Tibial artery (tissue), 4 donors: ENCODE data around the gene PHF21A.
"Not testable (repeated sequence)": the region's sequence is repeated elsewhere in the genome, so short reads cannot be mapped to it uniquely, and the experiment has no call there.

ENCODE experiments used
- DNase-seq, 2 donors: peaks; one replicate each; pipeline ENCODE4 v3.0.0-alpha.2; 2019
- H3K27ac ChIP-seq, 2 donors: fragments of 200-600 bp; sonication (generic) in 1 of 2; 1 replicate in 1 of 2; 2 replicates in 1 of 2; pipeline ENCODE4 v1.5.1; 2018 to 2019; ENCODE audit warnings: mild to moderate bottlenecking in 1 of 2
- H3K27me3 ChIP-seq, 2 donors: fragments of 200-600 bp; sonication (generic) in 1 of 2; one replicate each; pipeline versions ENCODE4 v1.5.1 to v1.6.0; 2016 to 2019
- H3K36me3 ChIP-seq, 3 donors: fragments of 200-600 bp; sonication (generic) in 2 of 3; one replicate each; pipeline ENCODE4 v1.5.1; 2016 to 2019; ENCODE audit warnings: mild to moderate bottlenecking in 2 of 3
- H3K4me1 ChIP-seq, 4 donors: fragments of 200-600 bp; sonication (generic) in 2 of 4; 1 replicate in 3 of 4; 2 replicates in 1 of 4; pipeline ENCODE4 v1.5.1; 2016 to 2019
- H3K4me3 ChIP-seq, 2 donors: fragments of 200-600 bp; sonication (generic) in 1 of 2; 1 replicate in 1 of 2; 2 replicates in 1 of 2; pipeline ENCODE4 v1.5.1; 2018 to 2019; ENCODE audit warnings: mild to moderate bottlenecking in 2 of 2
- H3K9me3 ChIP-seq, 3 donors: fragments of 200-600 bp; sonication (generic) in 1 of 3; one replicate each; pipeline ENCODE4 v1.5.1; 2016 to 2019
- CTCF ChIP-seq, 2 experiments: fragments of 200-600 bp in 1 of 2; fragments of 450-650 bp in 1 of 2; IDR thresholded peaks; one replicate each; pipeline ENCODE4 v1.5.1; 2017 to 2019; ENCODE audit warnings: antibody characterized with exemption in 2 of 2, mild to moderate bottlenecking in 1 of 2, moderate library complexity in 1 of 2
- intact Hi-C: fragments of 100-400 bp; cut with DNase I; formaldehyde crosslinking; loops from one replicate; pipeline ENCODE4 v1.15.0; 2023; ENCODE audit warnings: low total_unique reads

The PHF21A gene

GRCh38 chr11:45900916-45901617, 220.2 kb downstream of the PHF21A start:
- DNase-seq = no peak
- peak overlapping the region; percentile 45 to 57 for H3K27ac ChIP-seq
- intact Hi-C loops = no loop called here
- peaks cover 0 to 7% of the 10 kb centered on the region in 2 donors for H3K27me3 ChIP-seq
- H3K9me3 ChIP-seq = no peaks in the 10 kb centered on the region
- TF ChIP-seq CTCF (IDR thresholded peaks at IDR 0.05) = no peak
- peaks cover 0 to 21% (median 21%) of the 10 kb centered on the region in 4 donors for H3K4me1 ChIP-seq
- H3K4me3 ChIP-seq = peak overlapping the region; percentile 53 to 77
- H3K36me3 ChIP-seq = peaks cover 0 to 34% (median 0%) of the 10 kb centered on the region in 3 donors

GRCh38 chr11:45900175-45900800, 221.0 kb downstream of the PHF21A start:
- Histone ChIP-seq H3K27ac (peak overlapping the region; percentile 57 to 62), H3K36me3 (peaks cover 0 to 32% (median 0%) of the 10 kb centered on the region in 3 donors), H3K27me3 (peaks cover 0 to 12% of the 10 kb centered on the region in 2 donors), H3K4me1 (peaks cover 0 to 21% (median 21%) of the 10 kb centered on the region in 4 donors), H3K4me3 (peak overlapping the region; percentile 53 to 77)
- H3K9me3 ChIP-seq, DNase-seq, intact Hi-C loops: not testable (repeated sequence)

- TF ChIP-seq CTCF (IDR thresholded peaks at IDR 0.05) = no peak
- Histone ChIP-seq H3K9me3 (no peaks in the 10 kb centered on the region), H3K4me1 (peaks cover 0 to 21% (median 21%) of the 10 kb centered on the region in 4 donors), H3K27ac (peak overlapping the region; percentile 57 to 62), H3K27me3 (peaks cover 0 to 17% of the 10 kb centered on the region in 2 donors), H3K4me3 (peak overlapping the region; percentile 53 to 77), H3K36me3 (peaks cover 0 to 26% (median 0%) of the 10 kb centered on the region in 3 donors)
- DNase-seq = peak; percentile 82 to 89
- intact Hi-C loops = no loop called here
Observed at GRCh38 chr11:45899448-45900174, 221.6 kb downstream of the PHF21A start.

- no peak for DNase-seq
- H3K36me3 ChIP-seq = peaks cover 0 to 21% (median 0%) of the 10 kb centered on the region in 3 donors
- H3K4me3 ChIP-seq = peak overlapping the region; percentile 53 to 77
- peak overlapping the region in 1 of 2 donors; percentile 57 for H3K27ac ChIP-seq
- TF ChIP-seq CTCF (IDR thresholded peaks at IDR 0.05) = no peak
- intact Hi-C loops = no loop called here
- peaks cover 0 to 17% of the 10 kb centered on the region in 2 donors for H3K27me3 ChIP-seq
- peaks cover 0 to 21% (median 21%) of the 10 kb centered on the region in 4 donors for H3K4me1 ChIP-seq
- H3K9me3 ChIP-seq = no peaks in the 10 kb centered on the region
Observed at GRCh38 chr11:45899086-45899447, 222.2 kb downstream of the PHF21A start.

GRCh38 chr11:45897556-45897955, 223.7 kb downstream of the PHF21A start:
- intact Hi-C loops = no loop called here
- H3K4me1 ChIP-seq = peaks cover 0 to 21% (median 21%) of the 10 kb centered on the region in 4 donors
- no peak for TF ChIP-seq CTCF (IDR thresholded peaks at IDR 0.05)
- no peak overlapping the region for H3K27ac ChIP-seq
- no peaks in the 10 kb centered on the region for H3K9me3 ChIP-seq
- no peak overlapping the region for H3K4me3 ChIP-seq
- H3K27me3 ChIP-seq = peaks cover 0 to 21% of the 10 kb centered on the region in 2 donors
- no peak for DNase-seq
- H3K36me3 ChIP-seq = peaks cover 0 to 5% (median 0%) of the 10 kb centered on the region in 3 donors
